ENCODE measurements around the gene FANCB. TPM values are rescaled to one million over a fixed set of nuclear protein-coding genes. Genes with fewer than 3 reads are reported as not detected.

FANCB gene
- total and polyA plus RNA-seq, 2 donors (not counting 3 experiments of a cell fraction or from before 2014, with no cell fraction given): 1.3 to 6.6 TPM

GRCh38 chrX:14817571-14817970, 55.3 kb downstream of the FANCB start:
- H4K20me1 ChIP-seq (replicated peaks; ENCODE audit: control insufficient read depth, extremely low read depth, insufficient read depth, low read length): no peaks in the 10 kb centered on the region
- BruUV-seq (replicated peaks): no TSS peak
- H3K27ac ChIP-seq (ENCODE audit: insufficient read depth, low read depth, low read length): no peak overlapping the region
- H3K4me1 ChIP-seq (ENCODE audit: control insufficient read depth, extremely low read depth, insufficient read depth, low read length): no peaks in the 10 kb centered on the region
- CTCF ChIA-PET: no interaction called here
- no peaks in the 10 kb centered on the region for H3K9me3 ChIP-seq (replicated peaks; ENCODE audit: control insufficient read depth, insufficient read depth, low read length)
- no peaks in the 10 kb centered on the region for H3K36me3 ChIP-seq (ENCODE audit: control insufficient read depth in 2 of 2, extremely low read depth in 1 of 2, insufficient read depth in 2 of 2, low read length in 2 of 2)
- POLR2A ChIA-PET: no interaction called here
- dilution Hi-C loops (cut with MboI; ENCODE audit: extremely low pct_ligation_motif_present, low sequenced_read_pairs): no loop called here
- intact Hi-C loops (cut with micrococcal nuclease): no loop called here
- no peak for TF ChIP-seq MAX (IDR thresholded peaks at IDR 0.05; ENCODE audit: insufficient read depth, insufficient read length)
- TF ChIP-seq CTCF (IDR thresholded peaks at IDR 0.05; ENCODE audit: extremely low read depth in 1 of 2, insufficient read depth in 1 of 2, low read depth in 1 of 2, low read length in 2 of 2): no peak
- no peak for TF ChIP-seq FOS (IDR thresholded peaks at IDR 0.05; ENCODE audit: borderline replicate concordance, insufficient read depth, low read length)
- no peak for TF ChIP-seq POLR2A (IDR thresholded peaks at IDR 0.05; ENCODE audit: low read depth, low read length)
- no peak for TF ChIP-seq JUN (IDR thresholded peaks at IDR 0.05; ENCODE audit: borderline replicate concordance, insufficient read depth, insufficient read length, low read depth)
- no peak for TF ChIP-seq EZH2 (IDR thresholded peaks at IDR 0.05; ENCODE audit: borderline replicate concordance, low read depth, low read length, severe bottlenecking)
- DNase-seq (ENCODE audit: low read depth, low spot score): no peak
- FAIRE-seq: no peak
- no peaks in the 10 kb centered on the region for H3K9me1 ChIP-seq (replicated peaks; ENCODE audit: control insufficient read depth, extremely low read depth, insufficient read depth, low read length)
- no peak overlapping the region for H3K9ac ChIP-seq (replicated peaks; ENCODE audit: extremely low read depth, insufficient read depth, low read length)
- no peak overlapping the region for H3K4me3 ChIP-seq (replicated peaks in 1 of 3; ENCODE audit: insufficient read depth in 1 of 3, low read depth in 1 of 3, low read length in 3 of 3)
- no peaks in the 10 kb centered on the region for H3K27me3 ChIP-seq (ENCODE audit: control insufficient read depth in 2 of 2, insufficient read depth in 2 of 2, low read length in 2 of 2)
- no peaks in the 10 kb centered on the region for H3K79me2 ChIP-seq (ENCODE audit: control insufficient read depth, insufficient read depth, low read length)
- no peak overlapping the region for H3K4me2 ChIP-seq (ENCODE audit: insufficient read depth, low read length)
- no peak overlapping the region for H2AFZ ChIP-seq (ENCODE audit: low read depth, low read length)
